ENCODE results near the gene FFAR2.

FFAR2 gene

GRCh38 chr19:35436477-35437405 lies 11.3 kb upstream of the FFAR2 start:
- no peak overlapping the region for H3K27ac ChIP-seq (ENCODE audit: insufficient read depth, low read depth, low read length, poor library complexity, severe bottlenecking)
- WGBS, 2 experiments, result 84 to 85% methylated on average over 17 of the region's 17 CpGs
- H3K36me3 ChIP-seq (ENCODE audit: control insufficient read depth, insufficient read depth, low read length), result no peaks in the 10 kb centered on the region
- H3K4me1 ChIP-seq (ENCODE audit: control insufficient read depth, insufficient read depth, low read length), result no peaks in the 10 kb centered on the region
- no peaks in the 10 kb centered on the region for H3K9me3 ChIP-seq (ENCODE audit: control insufficient read depth, low read length)
- H3K4me3 ChIP-seq (ENCODE audit: insufficient read depth, low read depth, low read length), result no peak overlapping the region
- no peaks in the 10 kb centered on the region for H3K27me3 ChIP-seq (ENCODE audit: control insufficient read depth, insufficient read depth, low read length, poor library complexity, severe bottlenecking)

GRCh38 chr19:35437406-35437951 lies 10.6 kb upstream of the FFAR2 start:
- Histone ChIP-seq H3K4me1 (ENCODE audit: control insufficient read depth, insufficient read depth, low read length) (no peaks in the 10 kb centered on the region), H3K9me3 (ENCODE audit: control insufficient read depth, low read length) (no peaks in the 10 kb centered on the region), H3K36me3 (ENCODE audit: control insufficient read depth, insufficient read depth, low read length) (no peaks in the 10 kb centered on the region), H3K4me3 (ENCODE audit: insufficient read depth, low read depth, low read length) (no peak overlapping the region), H3K27ac (ENCODE audit: insufficient read depth, low read depth, low read length, poor library complexity, severe bottlenecking) (no peak overlapping the region), H3K27me3 (ENCODE audit: control insufficient read depth, insufficient read depth, low read length, poor library complexity, severe bottlenecking) (no peaks in the 10 kb centered on the region)
- WGBS, 2 experiments, result 93 to 95% methylated on average over 15 of the region's 15 CpGs

GRCh38 chr19:35438096-35438495 lies 10.0 kb upstream of the FFAR2 start:
- Histone ChIP-seq H3K4me1 (ENCODE audit: control insufficient read depth, insufficient read depth, low read length) (no peaks in the 10 kb centered on the region), H3K9me3 (ENCODE audit: control insufficient read depth, low read length) (no peaks in the 10 kb centered on the region), H3K4me3 (ENCODE audit: insufficient read depth, low read depth, low read length) (no peak overlapping the region), H3K27ac (ENCODE audit: insufficient read depth, low read depth, low read length, poor library complexity, severe bottlenecking) (no peak overlapping the region), H3K36me3 (ENCODE audit: control insufficient read depth, insufficient read depth, low read length) (no peaks in the 10 kb centered on the region), H3K27me3 (ENCODE audit: control insufficient read depth, insufficient read depth, low read length, poor library complexity, severe bottlenecking) (no peaks in the 10 kb centered on the region)
- 95 to 98% methylated on average over 5 of the region's 5 CpGs for WGBS, 2 experiments

DNA sequence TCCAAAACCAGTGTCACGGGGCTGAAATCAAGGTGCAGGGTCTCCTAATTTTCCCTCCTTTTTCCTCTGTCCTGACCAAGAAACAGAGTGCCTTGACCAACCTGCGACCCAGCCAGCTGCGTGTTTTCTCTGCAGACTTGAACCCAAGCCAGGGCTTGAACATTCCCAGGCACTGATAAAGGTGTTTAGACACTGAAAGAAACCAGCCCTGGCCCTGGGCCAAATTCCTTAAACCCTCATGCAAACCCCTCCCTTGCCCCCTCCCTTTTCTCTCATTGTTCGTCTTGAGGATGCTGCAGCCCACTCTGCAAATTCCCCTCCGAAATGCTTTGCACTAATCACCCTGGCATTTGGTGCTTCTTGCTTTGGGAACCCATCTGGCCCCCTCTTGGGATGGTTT lies 9.5 kb upstream of the FFAR2 start:
- no peaks in the 10 kb centered on the region for H3K4me1 ChIP-seq (ENCODE audit: control insufficient read depth, insufficient read depth, low read length)
- H3K9me3 ChIP-seq (ENCODE audit: control insufficient read depth, low read length), result no peaks in the 10 kb centered on the region
- no peaks in the 10 kb centered on the region for H3K36me3 ChIP-seq (ENCODE audit: control insufficient read depth, insufficient read depth, low read length)
- H3K4me3 ChIP-seq (ENCODE audit: insufficient read depth, low read depth, low read length), result no peak overlapping the region
- H3K27me3 ChIP-seq (ENCODE audit: control insufficient read depth, insufficient read depth, low read length, poor library complexity, severe bottlenecking), result no peaks in the 10 kb centered on the region
- 76 to 78% methylated on average over 5 of the region's 5 CpGs for WGBS, 2 experiments
- no peak overlapping the region for H3K27ac ChIP-seq (ENCODE audit: insufficient read depth, low read depth, low read length, poor library complexity, severe bottlenecking)

DNA sequence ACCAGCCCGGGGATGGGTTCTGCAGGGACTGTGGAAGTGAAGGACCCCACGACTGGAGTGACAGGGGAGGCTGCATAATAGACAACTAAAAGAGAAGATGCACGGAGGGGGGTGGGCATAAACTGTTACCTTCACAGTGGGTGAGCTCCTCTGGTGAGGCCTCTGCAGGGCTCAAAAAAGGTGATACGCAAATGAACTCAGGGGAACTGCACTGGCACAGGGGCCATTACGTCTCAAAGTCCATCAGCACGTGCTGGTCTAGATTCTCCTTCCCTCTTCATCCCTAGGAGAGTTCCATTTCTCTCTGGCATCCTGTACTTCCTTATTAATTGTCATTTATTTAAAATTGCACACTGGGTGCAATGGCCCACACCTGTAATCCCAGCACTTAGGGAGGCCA lies 8.1 kb upstream of the FFAR2 start:
- Histone ChIP-seq H3K27me3 (ENCODE audit: control insufficient read depth, insufficient read depth, low read length, poor library complexity, severe bottlenecking) (no peaks in the 10 kb centered on the region), H3K4me1 (ENCODE audit: control insufficient read depth, insufficient read depth, low read length) (no peaks in the 10 kb centered on the region), H3K4me3 (ENCODE audit: insufficient read depth, low read depth, low read length) (no peak overlapping the region), H3K27ac (ENCODE audit: insufficient read depth, low read depth, low read length, poor library complexity, severe bottlenecking) (no peak overlapping the region), H3K36me3 (ENCODE audit: control insufficient read depth, insufficient read depth, low read length) (no peaks in the 10 kb centered on the region), H3K9me3 (ENCODE audit: control insufficient read depth, low read length) (no peaks in the 10 kb centered on the region)
- WGBS, 2 experiments, result 78 to 80% methylated on average over 6 of the region's 6 CpGs

DNA sequence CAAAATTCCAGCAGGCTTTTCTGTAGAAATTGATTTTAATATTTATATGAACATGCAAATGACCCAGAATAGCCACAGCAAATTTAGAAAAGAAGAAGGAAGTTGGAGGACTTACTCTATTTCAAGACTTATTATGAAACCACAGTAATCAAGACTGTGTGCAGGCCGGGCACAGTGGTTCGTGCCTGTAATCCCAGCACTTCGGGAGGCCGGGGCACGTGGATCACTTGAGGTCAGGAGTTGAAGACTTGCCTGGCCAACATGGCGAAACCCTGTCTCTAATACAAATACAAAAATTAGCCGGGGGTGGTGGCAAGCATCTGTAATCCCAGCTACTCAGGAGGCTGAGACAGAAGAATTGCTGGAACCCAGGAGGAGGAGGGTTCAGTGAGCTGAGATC lies 6.0 kb upstream of the FFAR2 start:
- 84 to 85% methylated on average over 7 of the region's 7 CpGs for WGBS, 2 experiments
- Histone ChIP-seq H3K27me3 (ENCODE audit: control insufficient read depth, insufficient read depth, low read length, poor library complexity, severe bottlenecking) (no peaks in the 10 kb centered on the region), H3K27ac (ENCODE audit: insufficient read depth, low read depth, low read length, poor library complexity, severe bottlenecking) (no peak overlapping the region)

GRCh38 chr19:35444735-35445134 lies 3.3 kb upstream of the FFAR2 start:
- 87% methylated on average over 1 of the region's 1 CpG for WGBS, 2 experiments
- H3K27ac ChIP-seq (ENCODE audit: insufficient read depth, low read depth, low read length, poor library complexity, severe bottlenecking), result no peak overlapping the region

More for the DNA sequence above, 6.0 kb upstream of the FFAR2 start:
- Histone ChIP-seq H3K4me1 (ENCODE audit: control insufficient read depth, insufficient read depth, low read length) (no peaks in the 10 kb centered on the region), H3K4me3 (ENCODE audit: insufficient read depth, low read depth, low read length) (no peak overlapping the region), H3K36me3 (ENCODE audit: control insufficient read depth, insufficient read depth, low read length) (no peaks in the 10 kb centered on the region), H3K9me3 (ENCODE audit: control insufficient read depth, low read length) (no peaks in the 10 kb centered on the region)

DNA sequence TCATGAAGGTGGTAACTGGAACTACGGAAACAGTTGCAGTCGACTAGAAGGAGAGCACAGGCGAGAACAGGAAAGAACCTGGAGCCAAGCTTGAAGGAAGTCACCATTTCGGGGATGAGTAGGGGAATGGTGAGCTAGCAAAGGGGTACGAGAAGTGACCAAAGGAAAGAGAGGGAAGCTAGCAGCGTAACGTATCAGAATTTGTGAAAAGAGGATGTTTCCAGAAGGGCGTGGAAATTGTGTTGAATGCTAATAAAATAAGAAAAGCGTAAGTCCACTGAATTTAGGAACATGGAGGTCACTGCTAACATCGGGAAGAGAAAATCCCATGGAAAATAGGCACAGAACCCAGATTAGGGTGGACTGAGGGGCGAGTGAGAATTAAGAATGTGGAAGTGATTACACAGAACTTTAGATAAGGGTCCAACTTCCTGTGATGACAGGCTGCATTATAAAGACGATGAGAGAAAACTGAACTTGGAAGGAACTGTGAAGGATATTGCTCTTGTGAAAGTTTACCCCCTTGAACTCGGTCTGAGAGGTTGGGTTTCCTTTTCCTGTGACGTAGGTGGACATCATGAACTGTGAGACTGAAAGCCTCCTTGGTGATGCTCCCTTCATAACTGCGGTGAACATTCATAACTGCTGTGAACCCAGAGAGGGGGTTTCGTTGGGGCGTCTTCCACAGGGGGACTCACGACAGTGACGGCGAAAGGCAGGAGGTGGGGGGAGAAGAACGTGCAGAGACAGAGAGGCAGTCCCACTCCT lies 2.0 kb upstream of the FFAR2 start:
- H3K9me3 ChIP-seq (ENCODE audit: control insufficient read depth, low read length), result no peaks in the 10 kb centered on the region
- no peak overlapping the region for H3K27ac ChIP-seq (ENCODE audit: insufficient read depth, low read depth, low read length, poor library complexity, severe bottlenecking)
- no peaks in the 10 kb centered on the region for H3K27me3 ChIP-seq (ENCODE audit: control insufficient read depth, insufficient read depth, low read length, poor library complexity, severe bottlenecking)
- H3K36me3 ChIP-seq (ENCODE audit: control insufficient read depth, insufficient read depth, low read length), result no peaks in the 10 kb centered on the region
- H3K4me3 ChIP-seq (ENCODE audit: insufficient read depth, low read depth, low read length), result no peak overlapping the region
- H3K4me1 ChIP-seq (ENCODE audit: control insufficient read depth, insufficient read depth, low read length), result no peaks in the 10 kb centered on the region
- WGBS, 2 experiments, result 92 to 94% methylated on average over 21 of the region's 21 CpGs

More at GRCh38 chr19:35444735-35445134, 3.3 kb upstream of the FFAR2 start:
- Histone ChIP-seq H3K4me3 (ENCODE audit: insufficient read depth, low read depth, low read length) (no peak overlapping the region), H3K9me3 (ENCODE audit: control insufficient read depth, low read length) (no peaks in the 10 kb centered on the region), H3K4me1 (ENCODE audit: control insufficient read depth, insufficient read depth, low read length) (no peaks in the 10 kb centered on the region), H3K36me3 (ENCODE audit: control insufficient read depth, insufficient read depth, low read length) (no peaks in the 10 kb centered on the region), H3K27me3 (ENCODE audit: control insufficient read depth, insufficient read depth, low read length, poor library complexity, severe bottlenecking) (no peaks in the 10 kb centered on the region)

GRCh38 chr19:35449359-35450043 lies 1.4 kb downstream of the FFAR2 start:
- no peaks in the 10 kb centered on the region for H3K4me1 ChIP-seq (ENCODE audit: control insufficient read depth, insufficient read depth, low read length)
- no peaks in the 10 kb centered on the region for H3K27me3 ChIP-seq (ENCODE audit: control insufficient read depth, insufficient read depth, low read length, poor library complexity, severe bottlenecking)
- H3K36me3 ChIP-seq (ENCODE audit: control insufficient read depth, insufficient read depth, low read length), result no peaks in the 10 kb centered on the region
- no peak overlapping the region for H3K4me3 ChIP-seq (ENCODE audit: insufficient read depth, low read depth, low read length)
- H3K9me3 ChIP-seq (ENCODE audit: control insufficient read depth, low read length), result no peaks in the 10 kb centered on the region
- H3K27ac ChIP-seq (ENCODE audit: insufficient read depth, low read depth, low read length, poor library complexity, severe bottlenecking), result no peak overlapping the region
- 90 to 91% methylated on average over 27 of the region's 27 CpGs for WGBS, 2 experiments
